Smooth muscle cell (in vitro differentiated cells): ENCODE measurements around the gene ATP10A. TPM values are rescaled to one million over a fixed set of nuclear protein-coding genes. Genes with fewer than 3 reads are reported as not detected.
A peak's percentile ranks its signal among the peaks of the same experiment; 100 is the strongest.

Source experiments
- DNase-seq: peaks from one replicate; lab custom pipeline; 2025; ENCODE audit not compliant: unreplicated experiment; lab: John Stamatoyannopoulos, UW
- H2AFZ ChIP-seq: fragments of 200-600 bp; sonication (generic); 2 replicates; pipeline ENCODE4 v1.6.0; 2016; ENCODE audit warnings: antibody characterized with exemption, low read depth, mild to moderate bottlenecking
- H3F3A ChIP-seq: fragments of 200-600 bp; sonication (generic); 2 replicates; pipeline ENCODE4 v1.6.0; 2017; ENCODE audit warnings: antibody characterized with exemption, low read depth
- H3K27ac ChIP-seq: fragments of 200-600 bp; sonication (generic); 2 replicates; pipeline ENCODE4 v1.5.1; 2016; ENCODE audit warnings: low read depth, mild to moderate bottlenecking
- H3K27me3 ChIP-seq: fragments of 200-600 bp; sonication (generic); 2 replicates; pipeline ENCODE4 v1.6.1; 2016; ENCODE audit warnings: low read depth, mild to moderate bottlenecking
- H3K36me3 ChIP-seq: fragments of 200-600 bp; sonication (generic); 2 replicates; pipeline ENCODE4 v1.5.1; 2016; ENCODE audit warnings: low read depth
- H3K4me1 ChIP-seq: fragments of 200-600 bp; sonication (generic); 2 replicates; pipeline ENCODE4 v1.5.1; 2016; ENCODE audit warnings: low read depth
- H3K4me2 ChIP-seq: fragments of 200-600 bp; sonication (generic); 2 replicates; pipeline ENCODE4 v1.6.0; 2016; ENCODE audit warnings: mild to moderate bottlenecking
- H3K4me3 ChIP-seq: fragments of 200-600 bp; sonication (generic); 2 replicates; pipeline ENCODE4 v1.5.1; 2016; ENCODE audit warnings: mild to moderate bottlenecking
- H3K79me2 ChIP-seq: fragments of 200-600 bp; sonication (generic); 2 replicates; pipeline ENCODE4 v1.6.0; 2016; ENCODE audit warnings: low read depth, mild to moderate bottlenecking
- H3K9ac ChIP-seq: fragments of 200-600 bp; sonication (generic); 2 replicates; pipeline ENCODE4 v1.6.0; 2016; ENCODE audit warnings: low read depth
- H3K9me3 ChIP-seq: fragments of 200-600 bp; sonication (generic); replicated peaks from 2 replicates; pipeline ENCODE4 v1.5.1; 2016; ENCODE audit warnings: low read depth
- H4K20me1 ChIP-seq: fragments of 200-600 bp; sonication (generic); 2 replicates; pipeline ENCODE4 v1.6.0; 2016; ENCODE audit warnings: low read depth
- WGBS: methylation state at CpG from one replicate; pipeline ENCODE4 v1.1.7; 2016; ENCODE audit warnings: low lambda C conversion rate; 5-methylcytosine and 5-hydroxymethylcytosine counted together
- polyA plus RNA-seq: library from polyadenylated mRNA; unstranded; fragments of >200 nt; fragmentation: Nextera tagmentation; extraction: Ambion mirVana; gene quantifications from 2 replicates; pipeline ENCODE4 v1.2.1, GENCODE V29; 2016
- total RNA-seq: library from RNA; depleted of rRNA; stranded (reverse); fragments of >200 nt; gene quantifications from 2 replicates; pipeline ENCODE4 v1.2.3, GENCODE V29; 2014
- TF ChIP-seq, protein P1 (sequence below): fragments of 200-600 bp; sonication (generic); IDR thresholded peaks from 2 replicates; pipeline ENCODE4 v1.5.1; 2017; ENCODE audit warnings: borderline replicate concordance, mild to moderate bottlenecking, antibody characterized with exemption; ENCODE audit not compliant: insufficient read depth, poor library complexity, severe bottlenecking

Gene ATP10A
- total and polyA plus RNA-seq, 2 experiments from 2014 or later, result 10.6 to 12.3 TPM

DNA sequence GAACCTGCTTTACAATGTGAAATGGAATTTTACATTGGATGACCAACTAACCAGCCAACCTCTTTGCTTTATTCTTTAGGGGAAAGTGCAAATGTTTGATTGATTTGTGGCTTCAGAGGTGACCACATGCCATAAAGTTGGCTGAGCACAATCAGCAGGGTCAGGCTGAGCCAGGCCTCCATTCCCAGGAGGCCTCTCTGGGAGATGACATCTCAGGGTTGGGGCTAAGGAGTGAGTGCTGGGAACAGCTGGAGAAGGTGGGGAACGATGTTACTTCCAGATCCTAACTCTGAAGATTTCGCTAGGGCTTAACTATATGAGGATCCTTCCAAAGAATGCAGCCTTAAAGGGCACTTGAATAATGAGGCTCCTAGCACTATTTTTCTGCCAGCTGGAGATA is 131.7 kb downstream of the ATP10A start:
- Histone ChIP-seq H3K4me3 (no peak overlapping the region), H2AFZ (no peak overlapping the region), H3K4me2 (no peak overlapping the region), H3K36me3 (no peaks in the 10 kb centered on the region), H3K4me1 (peaks cover 5% of the 10 kb centered on the region), H4K20me1 (no peaks in the 10 kb centered on the region), H3K27ac (no peak overlapping the region), H3F3A (no peaks in the 10 kb centered on the region), H3K9ac (no peak overlapping the region), H3K79me2 (no peaks in the 10 kb centered on the region), H3K9me3 (no peaks in the 10 kb centered on the region), H3K27me3 (no peaks in the 10 kb centered on the region)
- 53% methylated on average over 2 of the region's 2 CpGs for WGBS
- TF ChIP-seq, protein P1, sequence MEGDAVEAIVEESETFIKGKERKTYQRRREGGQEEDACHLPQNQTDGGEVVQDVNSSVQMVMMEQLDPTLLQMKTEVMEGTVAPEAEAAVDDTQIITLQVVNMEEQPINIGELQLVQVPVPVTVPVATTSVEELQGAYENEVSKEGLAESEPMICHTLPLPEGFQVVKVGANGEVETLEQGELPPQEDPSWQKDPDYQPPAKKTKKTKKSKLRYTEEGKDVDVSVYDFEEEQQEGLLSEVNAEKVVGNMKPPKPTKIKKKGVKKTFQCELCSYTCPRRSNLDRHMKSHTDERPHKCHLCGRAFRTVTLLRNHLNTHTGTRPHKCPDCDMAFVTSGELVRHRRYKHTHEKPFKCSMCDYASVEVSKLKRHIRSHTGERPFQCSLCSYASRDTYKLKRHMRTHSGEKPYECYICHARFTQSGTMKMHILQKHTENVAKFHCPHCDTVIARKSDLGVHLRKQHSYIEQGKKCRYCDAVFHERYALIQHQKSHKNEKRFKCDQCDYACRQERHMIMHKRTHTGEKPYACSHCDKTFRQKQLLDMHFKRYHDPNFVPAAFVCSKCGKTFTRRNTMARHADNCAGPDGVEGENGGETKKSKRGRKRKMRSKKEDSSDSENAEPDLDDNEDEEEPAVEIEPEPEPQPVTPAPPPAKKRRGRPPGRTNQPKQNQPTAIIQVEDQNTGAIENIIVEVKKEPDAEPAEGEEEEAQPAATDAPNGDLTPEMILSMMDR, result no peak
- DNase-seq, result no peak

DNA sequence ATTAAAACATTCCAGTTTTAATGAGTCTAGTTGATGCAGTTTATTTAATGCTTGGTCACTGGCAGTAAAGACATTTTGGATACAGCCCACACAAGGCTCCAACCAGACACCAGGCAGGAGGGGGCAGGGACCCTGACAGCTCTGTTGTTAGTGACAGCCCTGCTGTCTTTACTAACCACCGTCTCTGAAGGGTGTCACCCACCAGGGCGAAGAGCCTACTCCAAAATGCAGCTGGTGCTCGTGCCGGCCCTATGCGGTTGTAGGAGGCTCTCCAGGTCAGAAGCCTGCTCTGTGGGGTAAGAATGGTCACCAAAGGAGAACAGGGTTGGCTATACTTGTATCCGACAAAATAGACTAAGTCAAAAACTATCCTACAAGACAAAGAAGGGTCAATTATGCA is 132.2 kb downstream of the ATP10A start:
- Histone ChIP-seq H3K9ac (no peak overlapping the region), H3K4me3 (no peak overlapping the region), H3K27ac (no peak overlapping the region), H3K4me1 (no peaks in the 10 kb centered on the region), H2AFZ (no peak overlapping the region), H3K9me3 (no peaks in the 10 kb centered on the region), H3K36me3 (no peaks in the 10 kb centered on the region), H3K4me2 (no peak overlapping the region), H3K79me2 (no peaks in the 10 kb centered on the region), H3K27me3 (no peaks in the 10 kb centered on the region), H3F3A (no peaks in the 10 kb centered on the region), H4K20me1 (no peaks in the 10 kb centered on the region)
- no peak for DNase-seq
- WGBS, result 78% methylated on average over 6 of the region's 6 CpGs
- TF ChIP-seq, protein P1, result no peak

DNA sequence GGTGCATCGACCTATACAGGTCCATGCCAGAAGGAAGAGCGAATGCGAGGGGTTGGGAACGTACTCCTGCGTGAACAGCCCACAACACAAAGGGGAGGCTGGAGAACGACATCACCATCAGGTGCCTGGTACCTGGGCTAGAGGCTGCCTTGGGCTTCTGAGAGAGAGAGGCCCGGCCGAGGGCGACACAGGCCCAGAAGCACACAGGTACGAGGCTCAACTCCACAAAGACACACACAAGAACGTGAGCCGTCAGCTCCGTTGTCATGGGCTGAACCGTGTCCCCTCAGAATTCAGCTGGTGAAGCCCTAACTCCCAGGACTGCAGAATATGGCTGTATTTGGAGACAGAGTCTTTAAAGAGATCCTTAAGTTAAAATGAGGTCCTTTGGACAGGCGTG is 134.3 kb downstream of the ATP10A start:
- H2AFZ ChIP-seq, result no peak overlapping the region
- no peak for DNase-seq
- H3K4me3 ChIP-seq, result no peak overlapping the region
- H3K9ac ChIP-seq, result no peak overlapping the region
- H3K27me3 ChIP-seq, result no peaks in the 10 kb centered on the region
- no peaks in the 10 kb centered on the region for H3F3A ChIP-seq
- peaks cover 5% of the 10 kb centered on the region for H3K36me3 ChIP-seq
- H3K4me2 ChIP-seq, result no peak overlapping the region
- no peaks in the 10 kb centered on the region for H3K79me2 ChIP-seq
- no peak overlapping the region for H3K27ac ChIP-seq
- no peaks in the 10 kb centered on the region for H3K4me1 ChIP-seq
- TF ChIP-seq, protein P1, result no peak
- no peaks in the 10 kb centered on the region for H3K9me3 ChIP-seq
- WGBS, result 91% methylated on average over 15 of the region's 15 CpGs
- H4K20me1 ChIP-seq, result no peaks in the 10 kb centered on the region

DNA sequence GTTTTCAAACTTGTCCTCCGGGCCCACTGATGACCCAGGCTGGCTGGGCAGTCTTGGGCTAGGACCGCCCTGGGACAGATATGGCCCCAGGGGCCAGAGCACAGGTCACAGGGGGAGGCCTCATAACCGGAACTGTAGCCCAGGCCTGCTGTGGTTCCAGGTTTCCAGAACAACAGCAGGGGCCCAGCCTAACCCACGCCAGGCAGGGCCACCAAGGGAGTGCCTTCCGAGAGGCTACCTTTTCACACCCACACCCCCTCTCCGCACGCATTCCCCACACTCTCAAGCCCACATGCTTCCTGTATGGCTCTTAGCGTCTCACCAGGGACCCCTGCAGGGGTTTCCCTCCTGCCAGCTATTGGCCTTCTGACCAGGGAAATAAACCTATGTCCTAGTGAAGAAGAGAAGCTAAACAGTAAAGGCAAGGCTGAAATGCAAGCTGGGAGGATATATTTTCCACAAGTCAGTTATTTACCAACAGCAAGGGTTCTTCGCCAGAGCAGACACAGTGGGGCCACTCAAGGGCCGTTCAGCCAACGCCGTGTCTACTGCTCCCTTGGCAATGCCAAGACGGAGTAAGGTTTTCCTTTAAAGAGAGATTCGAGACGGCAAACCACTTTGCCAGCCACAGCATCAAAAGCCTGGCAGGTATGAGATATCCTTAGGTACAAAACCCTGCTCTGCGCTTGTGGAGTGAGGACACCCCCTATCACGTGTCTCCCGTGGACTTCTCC is 135.1 kb downstream of the ATP10A start:
- no peaks in the 10 kb centered on the region for H3K9me3 ChIP-seq
- H2AFZ ChIP-seq, result no peak overlapping the region
- no peaks in the 10 kb centered on the region for H3K79me2 ChIP-seq
- no peaks in the 10 kb centered on the region for H4K20me1 ChIP-seq
- no peak overlapping the region for H3K4me2 ChIP-seq
- DNase-seq, result no peak
- H3K9ac ChIP-seq, result no peak overlapping the region
- no peak overlapping the region for H3K4me3 ChIP-seq
- WGBS, result 87% methylated on average over 18 of the region's 18 CpGs
- peak overlapping the region; percentile 23 for H3K27ac ChIP-seq
- H3F3A ChIP-seq, result no peaks in the 10 kb centered on the region
- H3K27me3 ChIP-seq, result no peaks in the 10 kb centered on the region
- no peaks in the 10 kb centered on the region for H3K4me1 ChIP-seq
- H3K36me3 ChIP-seq, result peaks cover 5% of the 10 kb centered on the region
- TF ChIP-seq, protein P1, result no peak
